HG03139 (cell line): Measurements from ENCODE around the gene HOXD10.

ENCODE experiments used
- ATAC-seq: cut with Tn5 transposase; IDR thresholded peaks from one replicate; pipeline ENCODE4 v1.9.1; 2021; ENCODE audit not compliant: unreplicated experiment

HOXD10 gene

GRCh38 chr2:176160986-176161824 lies 44.6 kb downstream of the HOXD10 start:
- ATAC-seq = no peak

GRCh38 chr2:176161825-176162626 lies 45.4 kb downstream of the HOXD10 start:
- no peak for ATAC-seq

GRCh38 chr2:176162911-176163671 lies 46.5 kb downstream of the HOXD10 start:
- ATAC-seq = no peak

- no peak for ATAC-seq
Measured at GRCh38 chr2:176163672-176164056, 47.1 kb downstream of the HOXD10 start.

- ATAC-seq = no peak
Measured at GRCh38 chr2:176164201-176164600, 47.6 kb downstream of the HOXD10 start.

GRCh38 chr2:176164611-176165369 lies 48.2 kb downstream of the HOXD10 start:
- ATAC-seq = no peak

- no peak for ATAC-seq
Measured at GRCh38 chr2:176165370-176166050, 48.9 kb downstream of the HOXD10 start.

GRCh38 chr2:176166272-176166671 lies 49.7 kb downstream of the HOXD10 start:
- ATAC-seq = no peak

GRCh38 chr2:176167398-176167797 lies 50.8 kb downstream of the HOXD10 start:
- no peak for ATAC-seq

- no peak for ATAC-seq
Measured at GRCh38 chr2:176169181-176169580, 52.6 kb downstream of the HOXD10 start.
